Islet precursor cell (in vitro differentiated cells): ENCODE data around the gene TMEM144.

ENCODE experiments used
- DNase-seq: peaks from one replicate; pipeline ENCODE4 v3.0.0-alpha.2; 2018

TMEM144 gene

DNA sequence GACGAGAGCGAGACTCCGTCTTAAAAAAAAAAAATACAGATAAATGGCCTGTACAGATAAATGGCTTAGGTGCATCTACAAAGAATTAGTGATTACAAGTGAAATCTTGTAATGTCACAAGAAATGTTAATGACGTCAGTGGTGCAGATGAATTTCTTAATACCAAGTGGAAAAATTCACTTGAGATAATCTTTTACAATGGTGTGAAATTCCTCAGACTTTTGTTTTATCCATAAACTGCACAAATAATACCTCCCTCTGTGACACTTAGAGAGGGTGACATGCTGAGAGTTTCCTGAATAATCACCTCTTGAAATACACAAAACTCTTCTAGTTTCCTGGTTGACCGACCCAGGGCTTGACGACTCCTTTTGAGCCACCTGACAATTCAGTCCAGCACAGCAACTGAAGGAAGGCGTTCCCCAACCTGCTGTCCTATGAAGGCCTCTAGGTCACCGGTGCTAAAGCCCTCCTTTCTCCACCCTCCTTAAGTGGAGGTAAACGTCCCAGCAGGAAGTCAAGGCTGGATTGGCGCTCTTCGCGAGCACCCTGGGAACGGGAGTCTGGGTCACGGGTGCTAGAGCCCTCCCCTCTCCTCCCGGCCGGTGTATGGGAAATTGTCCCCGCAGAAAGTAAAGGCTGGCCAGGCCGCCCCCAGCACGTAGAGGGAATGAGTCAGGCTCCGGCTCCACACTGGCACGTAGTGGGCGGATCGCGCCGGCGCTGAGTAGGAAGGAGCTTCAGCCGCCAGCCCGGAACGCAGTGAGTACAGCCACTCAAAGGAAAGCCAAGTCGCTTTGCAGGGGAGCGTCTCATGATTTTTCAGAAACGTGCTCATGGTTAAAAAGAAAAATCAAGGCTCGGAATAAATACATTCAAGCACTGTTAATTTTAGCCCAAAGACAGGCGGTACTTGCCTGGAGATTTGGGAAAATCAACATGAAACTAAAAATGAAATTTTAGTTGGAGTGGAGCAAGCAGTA lies at the start of gene TMEM144:
Gene TMEM144, plus strand, starts transcription at position 662 of the 983 bp plus-strand sequence. CDS start 2,182 bp downstream, outside the sequence.
- peak; percentile 99 for DNase-seq

DNA sequence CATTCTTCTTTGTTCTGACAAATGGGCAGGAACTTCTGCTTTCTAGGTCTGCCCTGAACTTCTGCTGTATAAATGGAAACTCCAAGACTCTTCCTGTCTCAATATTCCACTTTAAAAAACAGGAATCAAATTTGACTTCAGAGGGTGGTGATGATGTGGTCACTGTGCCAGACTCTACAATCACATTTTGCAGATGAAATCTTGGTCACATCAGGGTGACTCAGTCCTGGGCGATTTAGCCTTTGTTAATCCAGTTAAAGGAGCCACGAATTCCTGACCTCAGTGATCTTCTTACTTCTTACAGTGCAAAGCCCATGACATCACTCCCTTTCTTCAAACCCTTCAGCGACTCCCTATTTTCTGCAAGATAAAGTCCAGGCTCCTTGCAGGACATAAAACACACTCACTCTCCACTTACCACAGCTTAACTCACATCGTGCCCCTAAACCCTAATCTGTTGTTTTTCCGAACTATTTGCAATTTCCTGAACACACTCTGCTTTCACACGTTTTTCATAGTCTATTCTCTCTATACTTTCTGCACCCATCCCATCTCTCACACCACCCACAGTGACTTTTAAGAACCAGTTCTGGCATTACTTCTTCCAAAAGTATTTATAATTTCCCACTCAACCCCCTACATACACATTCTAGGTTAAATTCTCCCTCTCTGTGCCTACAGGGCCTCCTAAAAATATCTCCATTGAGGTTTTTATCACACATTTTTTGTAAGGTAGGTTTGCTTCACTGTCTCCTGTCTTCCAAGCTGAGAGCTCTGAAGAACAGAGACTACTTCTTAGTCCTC lies 48.5 kb upstream of the TMEM144 start:
- DNase-seq = peak; percentile 96

DNA sequence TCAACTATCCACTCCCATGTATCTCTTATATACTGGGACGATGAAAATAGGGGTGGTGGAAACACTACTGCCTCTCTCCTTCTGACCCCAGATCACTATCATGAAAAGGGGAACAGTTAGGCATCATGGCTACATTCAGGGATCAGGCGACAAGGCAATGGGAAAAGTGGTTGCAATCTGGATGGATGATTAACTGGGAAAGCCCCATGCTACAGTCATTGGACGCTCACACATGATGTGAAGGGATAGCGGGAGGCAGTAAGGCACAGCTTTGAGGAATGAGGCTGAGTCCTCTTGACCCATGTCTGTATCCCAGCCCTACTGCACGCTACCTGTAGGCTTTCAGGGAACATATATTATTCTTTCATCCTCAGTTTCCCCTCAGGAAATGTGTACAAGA lies 47.7 kb upstream of the TMEM144 start:
- DNase-seq = no peak

DNA sequence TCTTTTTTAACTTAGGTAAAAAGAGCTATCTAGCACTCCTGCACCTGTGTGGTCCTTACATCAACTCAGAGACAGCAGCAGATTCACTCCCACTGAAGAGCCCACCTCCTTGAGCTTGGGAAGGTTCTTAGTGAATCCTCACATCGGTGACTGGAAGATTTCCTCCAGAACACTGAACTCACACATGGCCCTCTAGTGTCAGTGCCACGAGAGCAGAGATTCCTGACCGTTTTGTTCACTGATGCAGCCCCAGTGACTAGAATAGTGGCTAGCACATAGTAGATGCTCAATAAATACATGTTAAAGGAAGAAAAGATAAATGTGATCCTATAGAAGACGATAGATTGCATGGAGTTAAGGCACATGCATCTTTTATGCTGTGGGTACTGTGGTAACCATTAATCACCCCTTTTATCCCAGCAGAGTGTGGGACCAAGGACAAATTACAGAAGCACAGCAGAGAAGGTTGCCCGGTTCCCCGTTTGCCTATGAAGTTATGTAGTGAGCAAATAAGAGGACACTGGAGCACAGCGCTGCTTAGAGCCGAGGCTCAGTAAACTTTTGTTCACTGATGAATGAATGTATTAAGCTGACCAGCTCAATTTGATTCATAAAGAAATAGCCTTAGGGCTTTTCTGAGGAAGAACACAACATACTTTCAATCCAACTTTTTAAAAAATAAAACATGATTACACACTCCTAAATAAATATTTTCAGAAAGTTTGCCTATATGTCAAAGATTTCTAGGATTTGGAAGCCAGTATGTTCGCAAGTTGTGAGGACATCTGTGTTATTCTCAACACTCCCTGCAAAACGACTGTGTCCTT lies 46.1 kb upstream of the TMEM144 start:
- DNase-seq = no peak

DNA sequence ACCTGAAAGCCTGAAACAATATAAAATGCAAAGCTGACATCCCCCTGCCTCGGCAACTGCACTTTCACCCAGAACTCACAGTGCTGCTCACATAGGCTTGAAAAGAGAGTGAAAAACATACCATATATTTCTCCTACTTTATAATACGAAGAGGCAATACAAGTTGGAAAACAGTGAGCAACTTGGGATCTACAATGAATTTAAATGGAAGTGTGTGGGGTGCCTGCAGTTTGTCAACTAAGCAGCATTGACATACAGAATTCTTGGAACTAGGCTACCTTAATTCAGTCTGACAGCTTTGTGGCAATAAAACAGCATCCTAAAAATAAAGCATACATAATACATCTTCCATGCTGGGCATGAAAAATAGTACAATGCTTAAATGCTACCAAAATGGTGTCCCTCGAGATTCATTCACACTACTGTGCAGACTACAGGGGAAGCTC lies 45.5 kb upstream of the TMEM144 start:
- DNase-seq = no peak

DNA sequence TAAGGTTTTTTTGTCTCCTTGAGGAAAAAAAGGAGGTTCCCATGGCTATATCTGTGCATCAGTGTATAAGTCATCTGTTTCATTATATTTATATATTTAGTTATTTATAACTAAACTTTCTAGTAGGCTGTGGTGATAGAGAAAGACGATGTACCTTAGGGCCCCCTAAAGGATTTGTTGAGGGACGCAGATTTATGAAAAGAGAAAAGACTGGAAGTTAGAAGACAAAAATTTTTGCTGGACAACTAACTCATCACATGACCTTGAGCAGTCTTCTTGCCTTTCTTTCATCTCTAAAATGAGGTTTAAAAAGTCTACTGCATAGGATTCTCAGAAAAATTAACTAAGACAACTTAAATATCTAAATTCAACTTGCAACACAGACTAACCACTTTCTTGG lies 43.6 kb upstream of the TMEM144 start:
- no peak for DNase-seq

DNA sequence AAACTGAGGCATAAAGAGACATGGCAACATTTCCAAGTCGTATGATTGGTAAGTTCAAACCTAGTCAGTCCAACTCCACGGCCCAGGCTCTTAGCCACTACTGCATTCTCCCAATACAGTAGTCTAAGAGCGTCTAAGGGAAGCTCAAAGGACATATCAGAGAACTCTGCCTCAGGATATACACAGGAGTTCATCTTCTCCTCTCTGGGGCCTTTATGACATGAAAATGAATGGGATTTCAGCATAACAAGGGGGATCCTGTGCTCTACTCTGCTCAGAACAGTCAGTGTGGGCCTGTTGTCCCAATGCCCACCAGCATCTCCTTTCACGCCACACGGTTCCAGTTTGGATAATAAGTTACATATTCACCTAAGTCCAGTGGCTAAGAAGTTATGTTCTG lies 41.7 kb upstream of the TMEM144 start:
- no peak for DNase-seq

DNA sequence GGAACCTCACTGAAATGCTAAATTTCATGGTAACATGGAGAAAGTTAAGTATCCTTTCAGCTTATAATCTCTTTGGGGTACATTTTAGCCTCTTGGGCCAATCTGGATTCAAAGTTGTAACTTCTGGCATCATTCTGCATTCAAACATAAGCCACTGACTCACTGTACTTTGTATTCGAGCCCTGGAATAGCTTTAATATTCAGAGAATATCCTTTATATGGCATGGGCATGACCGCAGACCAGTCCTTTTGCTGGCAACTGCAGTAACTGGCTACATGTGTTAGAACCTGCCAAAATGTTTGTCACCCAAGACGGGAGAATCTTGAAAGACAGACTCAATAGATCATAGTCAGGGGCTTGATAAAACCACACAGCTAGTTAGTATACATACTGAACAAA lies 40.8 kb upstream of the TMEM144 start:
- no peak for DNase-seq

DNA sequence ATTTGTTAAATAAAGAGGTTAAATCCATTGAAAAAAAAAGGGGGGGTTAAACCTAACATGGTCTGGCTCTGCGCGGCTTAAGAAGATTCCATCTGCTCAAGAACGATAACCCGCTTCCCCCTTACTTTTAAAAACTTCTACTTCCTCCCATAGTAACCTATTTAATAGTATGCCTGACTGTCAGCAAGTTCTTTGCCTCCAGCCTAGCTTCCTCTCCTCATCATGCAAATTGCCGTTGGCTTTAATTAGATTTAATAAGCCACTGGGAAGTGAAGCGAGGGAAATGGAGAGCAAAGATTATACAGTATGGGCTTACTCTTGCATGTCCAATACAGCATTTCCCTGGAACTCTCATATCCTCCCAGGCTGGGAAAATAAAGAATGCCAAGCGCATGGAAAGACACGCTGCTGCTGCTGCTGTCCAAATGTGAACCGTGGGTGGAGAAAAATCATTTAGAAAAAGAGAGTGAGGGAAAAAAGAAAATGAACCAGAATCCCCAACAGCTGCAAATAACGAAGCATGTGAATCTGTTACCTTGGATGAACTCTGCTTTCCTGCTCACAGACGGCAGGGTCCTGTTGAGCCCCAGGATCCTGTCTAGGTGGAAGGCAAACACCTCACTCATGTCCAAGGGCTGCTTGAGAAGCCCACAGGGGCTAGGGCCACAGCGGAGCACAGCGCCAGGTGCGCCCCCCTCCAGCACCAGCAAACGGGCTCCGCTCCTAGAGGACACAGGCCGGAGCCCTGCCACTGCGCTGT lies 40.2 kb upstream of the TMEM144 start:
- no peak for DNase-seq

DNA sequence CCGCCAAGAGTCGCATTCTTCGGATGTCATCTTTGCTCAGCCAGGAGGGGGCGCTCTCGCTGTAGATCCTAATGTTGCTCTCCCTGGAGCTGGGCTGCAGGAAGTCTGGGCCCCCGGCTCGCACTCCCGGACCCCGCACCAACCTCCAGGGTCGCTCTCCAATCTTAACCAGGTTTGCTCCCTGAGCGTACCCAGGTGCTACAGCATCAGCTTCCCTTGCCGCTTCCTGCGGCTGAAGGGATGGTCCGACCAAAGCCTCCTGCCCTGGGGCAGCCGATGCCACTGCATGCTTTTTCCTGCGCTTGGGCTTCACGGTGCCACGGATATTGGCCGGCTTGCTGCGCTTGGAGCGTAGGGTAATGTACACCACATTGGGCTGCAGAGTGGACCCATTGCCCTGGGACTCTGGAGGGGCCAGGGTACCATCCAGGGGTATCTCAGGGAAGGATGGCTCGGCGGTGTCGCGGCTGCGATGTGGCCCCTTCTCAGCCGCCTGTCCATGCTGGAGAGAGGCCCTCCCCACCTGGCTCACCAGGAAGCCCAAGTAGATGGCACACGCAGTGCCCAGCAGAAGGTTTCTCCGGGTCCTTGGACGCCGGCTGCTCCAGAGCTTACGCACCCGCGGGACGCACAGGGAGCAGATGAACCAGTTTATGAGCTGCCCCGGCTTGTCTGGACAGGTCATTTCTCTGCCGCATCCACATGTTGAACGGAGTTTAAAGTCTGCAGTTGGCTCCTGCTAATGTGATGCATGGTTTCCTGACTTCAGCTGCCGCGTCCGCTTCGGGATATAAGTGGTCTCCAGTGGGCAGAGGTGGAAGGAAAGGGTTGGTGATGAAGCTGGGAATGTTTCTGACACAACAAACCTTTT lies 39.4 kb upstream of the TMEM144 start:
- DNase-seq = peak; percentile 58

DNA sequence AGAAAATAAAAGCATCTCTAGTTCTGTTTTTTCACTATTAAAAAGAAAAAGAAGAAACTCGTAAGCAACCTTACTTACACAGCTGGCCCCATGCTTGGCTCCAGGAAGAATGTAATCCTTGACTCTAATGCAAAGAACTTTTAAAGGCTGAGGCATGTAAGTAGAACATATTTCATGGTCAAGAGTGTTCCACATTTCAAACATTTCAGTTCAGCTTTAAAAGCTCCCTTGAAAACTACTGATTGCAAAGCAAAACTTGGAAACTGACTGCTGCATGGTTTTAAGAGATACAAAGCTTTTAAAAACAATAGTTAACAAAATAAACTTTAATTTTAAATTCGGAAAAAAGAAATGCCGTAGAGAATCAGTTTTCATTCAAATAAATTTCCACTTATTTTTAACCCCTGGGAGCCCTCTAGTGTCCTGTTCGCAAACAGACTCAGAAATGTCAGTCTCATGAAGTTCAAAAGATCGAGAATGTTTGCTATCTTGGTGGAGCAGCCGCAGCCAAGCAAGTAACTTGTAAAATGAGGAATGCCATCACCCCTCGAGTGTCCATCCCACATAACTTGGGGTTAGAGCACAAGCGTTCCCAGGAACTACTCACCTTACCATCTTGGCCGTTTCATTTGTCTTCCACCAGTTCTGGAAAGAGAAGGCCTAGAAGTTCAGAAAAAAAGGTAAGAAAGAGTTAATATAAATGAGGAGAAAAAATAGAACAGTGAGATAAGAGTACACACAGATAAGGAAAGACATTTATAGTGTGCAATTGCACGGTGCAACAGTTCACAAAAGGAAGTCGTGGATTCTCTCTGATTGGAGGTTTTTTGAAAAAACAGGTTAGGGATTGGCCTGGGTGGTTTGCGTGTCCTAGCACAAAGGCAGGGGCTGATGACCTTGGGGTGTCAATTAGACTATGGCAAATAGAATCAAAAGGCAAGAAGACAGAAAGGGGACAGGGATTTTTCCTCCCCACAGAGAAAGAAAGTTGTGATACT lies 37.7 kb upstream of the TMEM144 start, which contains the start of gene GASK1B:
Gene GASK1B, minus strand, starts transcription at position 765 of the 998 bp plus-strand sequence. CDS start 1,650 bp downstream, outside the sequence.
- DNase-seq = peak; percentile 82

DNA sequence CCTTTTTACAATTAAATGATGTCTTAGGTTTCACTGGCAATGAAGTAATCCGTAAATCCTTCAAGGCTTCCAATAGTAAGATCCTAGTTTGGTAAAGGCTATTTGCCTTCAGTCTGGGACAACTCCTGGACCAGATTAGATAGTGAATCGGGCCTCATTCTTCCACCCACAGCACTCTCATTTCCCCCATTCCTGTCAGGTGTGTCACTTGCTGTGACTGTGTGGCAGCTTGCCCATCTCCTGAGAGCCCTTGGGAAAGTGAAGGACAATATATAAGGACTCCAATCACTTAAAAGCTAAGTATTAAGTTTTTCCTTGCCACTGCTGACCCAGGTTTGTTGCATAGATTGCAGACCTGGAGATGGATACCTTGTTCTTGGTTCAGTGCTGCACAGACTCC lies 34.2 kb upstream of the TMEM144 start:
- DNase-seq = peak; percentile 72

DNA sequence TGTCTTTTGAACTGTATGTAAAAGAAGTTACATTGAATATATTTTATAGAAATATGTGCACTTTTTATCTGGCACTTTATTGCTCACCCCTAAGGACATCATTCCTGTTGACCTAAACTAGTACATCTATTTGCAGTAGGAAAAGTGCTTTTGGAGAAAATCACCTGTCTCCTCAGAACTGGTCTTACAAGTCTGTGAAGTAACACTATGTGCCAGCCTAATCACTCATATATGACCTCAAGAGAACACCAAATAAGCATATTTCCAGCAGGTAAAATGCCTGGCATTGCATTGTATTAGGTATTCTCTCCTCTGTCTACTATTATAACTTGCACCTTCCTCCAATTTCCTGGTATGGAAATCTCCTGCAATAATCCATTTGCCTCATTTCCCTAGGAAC lies 33.5 kb upstream of the TMEM144 start:
- DNase-seq = no peak

DNA sequence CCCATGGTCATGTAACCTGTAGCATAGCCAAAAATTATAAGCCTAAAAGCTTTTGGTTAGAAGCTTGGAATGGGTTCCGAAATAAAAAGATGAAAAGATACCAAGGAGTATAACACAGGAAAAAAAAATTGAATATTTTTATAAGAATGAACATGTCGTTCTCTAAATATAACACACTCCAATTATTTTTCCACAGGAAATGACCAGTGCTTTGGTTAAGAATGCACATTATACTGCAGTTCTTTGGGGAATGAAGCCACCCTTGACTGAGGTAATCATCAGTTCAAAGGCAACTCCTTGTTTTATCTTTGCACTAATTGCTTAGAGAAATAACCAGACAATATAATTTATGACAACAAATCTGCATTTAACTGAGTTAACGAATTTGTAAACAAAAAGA lies 30.8 kb upstream of the TMEM144 start:
- no peak for DNase-seq

DNA sequence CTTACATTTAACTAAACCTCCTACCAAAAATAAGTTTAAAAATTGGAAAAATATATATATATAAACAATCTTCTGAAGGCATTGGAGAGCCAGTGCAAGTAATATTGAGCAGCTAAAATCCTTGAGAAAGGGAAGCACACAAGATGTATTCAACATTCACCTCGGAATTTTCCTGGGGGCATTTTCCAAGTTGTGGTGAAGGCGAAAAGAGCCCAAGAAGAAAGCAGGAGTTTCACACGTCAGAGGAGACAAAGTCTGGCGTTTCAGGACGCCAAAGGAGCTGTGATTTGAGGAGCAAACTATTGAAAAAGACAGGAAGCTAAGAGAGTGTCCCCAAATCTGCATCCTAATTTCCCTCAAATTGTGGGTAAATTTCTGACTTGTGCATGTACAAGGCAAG lies 28.4 kb upstream of the TMEM144 start:
- peak; percentile 79 for DNase-seq

DNA sequence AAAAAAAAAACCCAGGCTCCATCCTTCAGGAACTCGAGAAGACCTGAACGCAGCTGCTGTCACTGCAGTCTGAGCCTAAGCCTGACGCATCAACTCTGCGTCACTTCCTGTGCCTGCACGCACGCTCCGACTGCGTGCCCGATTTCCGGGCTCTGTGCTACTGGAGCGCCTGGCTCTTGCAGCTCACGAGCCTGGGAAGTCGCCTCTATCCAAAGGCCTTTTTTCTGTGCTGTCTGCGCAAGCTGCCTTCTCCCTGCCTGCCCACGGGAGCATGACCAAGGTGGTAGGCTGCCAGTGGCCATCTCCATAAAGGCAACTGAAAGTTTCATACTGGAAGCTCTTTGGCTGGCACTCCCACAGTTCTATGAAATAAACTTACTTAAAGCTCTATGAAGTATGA lies 27.6 kb upstream of the TMEM144 start:
- DNase-seq = peak; percentile 62

DNA sequence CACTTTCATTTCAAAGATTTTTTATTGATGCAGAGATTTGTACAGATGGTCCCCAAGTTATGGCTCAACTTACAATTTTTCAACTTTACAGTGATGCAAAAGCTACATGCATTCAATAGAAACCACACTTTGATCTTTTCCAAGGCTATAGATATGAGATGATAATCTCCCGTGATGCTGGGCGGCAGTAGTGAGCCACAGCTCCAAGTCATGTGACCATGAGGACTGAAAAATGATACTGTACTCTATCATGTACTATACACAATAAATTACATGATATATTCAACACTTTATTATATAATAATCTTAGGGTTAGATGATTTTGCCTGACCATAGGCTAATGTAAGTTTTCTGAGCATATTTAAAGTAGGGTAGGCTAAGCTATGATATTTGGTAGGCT lies 23.5 kb upstream of the TMEM144 start:
- no peak for DNase-seq

DNA sequence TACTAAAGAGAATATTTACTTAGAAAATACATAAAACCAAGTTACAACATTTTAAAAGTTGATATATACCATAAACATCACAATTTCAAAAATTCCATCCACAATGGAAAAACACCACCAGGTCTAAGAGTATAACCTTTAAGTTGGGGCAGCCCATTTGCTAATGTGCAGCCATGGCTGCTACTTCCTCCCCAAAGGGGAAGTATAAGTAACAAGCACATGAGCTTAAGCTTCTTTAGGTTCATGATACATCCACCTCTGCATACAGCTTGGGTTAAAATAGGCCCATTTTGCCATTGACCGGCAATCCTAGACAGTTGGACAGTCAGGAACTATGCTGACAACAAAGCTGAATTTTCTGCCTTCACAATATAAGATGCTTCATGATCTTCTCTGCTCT lies 20.9 kb upstream of the TMEM144 start:
- no peak for DNase-seq

DNA sequence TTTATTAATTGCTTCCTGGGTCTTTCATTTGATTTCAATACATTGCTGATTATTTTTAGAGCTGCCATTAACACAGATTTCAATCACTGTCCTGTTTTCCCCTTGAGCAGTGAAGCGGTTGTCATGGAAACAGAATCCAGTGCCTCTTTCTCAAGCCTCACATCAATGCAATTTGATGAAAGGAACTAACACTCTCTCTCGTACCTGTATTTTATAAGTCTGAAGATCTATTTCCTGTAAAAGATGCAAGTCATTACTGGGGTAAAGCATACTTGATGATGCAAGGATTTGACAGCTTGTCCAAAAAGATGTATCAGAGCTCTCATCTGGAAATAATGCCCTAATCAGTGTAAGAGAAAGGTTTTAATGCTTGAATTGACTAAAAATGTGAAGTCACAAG lies 19.6 kb upstream of the TMEM144 start:
- DNase-seq = no peak
